ENCODE data around the gene PIP4P1. TPM values are rescaled to one million over a fixed set of nuclear protein-coding genes. Genes with fewer than 3 reads are reported as not detected.

The PIP4P1 gene
- polyA plus RNA-seq, 1 donor, result 21.0 TPM

DNA sequence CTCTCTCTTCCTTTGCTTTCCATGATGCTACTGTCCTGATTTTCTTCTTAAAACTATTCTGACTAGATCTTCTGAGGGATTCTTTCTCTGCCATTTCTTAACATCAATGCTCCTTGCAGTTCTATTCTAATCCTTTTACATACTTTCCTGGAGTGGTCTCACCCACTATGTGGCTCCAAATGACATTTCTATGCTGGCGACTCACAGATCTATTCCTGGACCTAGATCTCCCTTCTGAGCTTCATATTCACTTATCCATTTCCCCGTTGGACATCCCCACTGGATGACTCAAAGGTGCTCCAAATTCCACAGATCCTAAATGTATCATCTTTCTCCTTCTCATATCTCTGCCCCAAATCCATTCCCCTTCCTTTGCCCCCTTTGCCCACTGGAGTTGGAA is 52.0 kb downstream of the PIP4P1 start:
- no peak for DNase-seq (ENCODE audit: low read depth)

Other genes with a start within 250 kb of the PIP4P1 start
- not detected for gene OR11H6, start 237.7 kb downstream of the PIP4P1 start, polyA plus RNA-seq (ENCODE audit: insufficient read length)
- 0.29 TPM for gene OR11H7, start 232.5 kb downstream of the PIP4P1 start, polyA plus RNA-seq (ENCODE audit: insufficient read length)
- gene OR11H4, start 222.1 kb downstream of the PIP4P1 start, polyA plus RNA-seq (ENCODE audit: insufficient read length), result not detected
- gene TTC5, start 155.5 kb downstream of the PIP4P1 start, polyA plus RNA-seq (ENCODE audit: insufficient read length), result 11.4 TPM
- gene CCNB1IP1, start 128.2 kb downstream of the PIP4P1 start, polyA plus RNA-seq (ENCODE audit: insufficient read length), result 62.2 TPM
- 34.2 TPM for gene PARP2, start 117.8 kb downstream of the PIP4P1 start, polyA plus RNA-seq (ENCODE audit: insufficient read length)
- gene TEP1, start 47.9 kb downstream of the PIP4P1 start, polyA plus RNA-seq (ENCODE audit: insufficient read length), result 18.3 TPM
- 1.1 TPM for gene KLHL33, start 25.3 kb downstream of the PIP4P1 start, polyA plus RNA-seq (ENCODE audit: insufficient read length)
- gene OSGEP, start 6.6 kb downstream of the PIP4P1 start, polyA plus RNA-seq (ENCODE audit: insufficient read length), result 40.8 TPM
- gene APEX1, start 6.2 kb downstream of the PIP4P1 start, polyA plus RNA-seq (ENCODE audit: insufficient read length), result 163 TPM
- 10.6 TPM for gene PNP, start 8.0 kb upstream of the PIP4P1 start, polyA plus RNA-seq (ENCODE audit: insufficient read length)
- gene RNASE10, start 44.1 kb upstream of the PIP4P1 start, polyA plus RNA-seq (ENCODE audit: insufficient read length), result 0.15 TPM
- gene RNASE9, start 99.6 kb upstream of the PIP4P1 start, polyA plus RNA-seq (ENCODE audit: insufficient read length), result not detected
- gene RNASE11, start 126.6 kb upstream of the PIP4P1 start, polyA plus RNA-seq (ENCODE audit: insufficient read length), result not detected
- not detected for gene RNASE12, start 129.9 kb upstream of the PIP4P1 start, polyA plus RNA-seq (ENCODE audit: insufficient read length)
- not detected for gene OR6S1, start 180.3 kb upstream of the PIP4P1 start, polyA plus RNA-seq (ENCODE audit: insufficient read length)
- gene RNASE4, start 223.1 kb upstream of the PIP4P1 start, polyA plus RNA-seq (ENCODE audit: insufficient read length), result 4.2 TPM
- gene ANG, start 227.3 kb upstream of the PIP4P1 start, polyA plus RNA-seq (ENCODE audit: insufficient read length), result 2.0 TPM